HG03064 (cell line): ENCODE data around the gene SLC1A4.

Experiments used
- ATAC-seq: cut with Tn5 transposase; IDR thresholded peaks from one replicate; pipeline ENCODE4 v1.9.1; 2021; ENCODE audit warnings: low read depth; ENCODE audit not compliant: unreplicated experiment

Gene SLC1A4

DNA sequence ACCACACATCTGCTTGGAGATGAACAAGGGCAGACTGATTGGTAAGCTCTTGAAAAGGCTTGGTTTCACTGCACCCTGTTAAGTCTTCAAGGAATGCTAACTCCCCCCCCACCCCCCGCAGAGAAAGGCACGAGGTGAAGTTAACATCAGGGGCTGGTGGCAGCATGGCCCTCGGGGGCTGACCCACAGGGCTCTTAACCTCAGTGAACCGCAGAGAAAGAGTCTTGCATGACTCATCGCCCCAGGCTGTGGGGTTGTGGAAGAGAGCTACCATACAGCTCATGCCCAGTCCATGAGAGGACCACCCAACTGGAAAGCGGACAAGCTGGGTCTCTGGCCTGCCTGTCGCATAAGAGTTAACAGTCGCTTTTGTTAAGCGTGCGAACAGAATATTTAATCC, 56.5 kb downstream of the SLC1A4 start:
- no peak for ATAC-seq

DNA sequence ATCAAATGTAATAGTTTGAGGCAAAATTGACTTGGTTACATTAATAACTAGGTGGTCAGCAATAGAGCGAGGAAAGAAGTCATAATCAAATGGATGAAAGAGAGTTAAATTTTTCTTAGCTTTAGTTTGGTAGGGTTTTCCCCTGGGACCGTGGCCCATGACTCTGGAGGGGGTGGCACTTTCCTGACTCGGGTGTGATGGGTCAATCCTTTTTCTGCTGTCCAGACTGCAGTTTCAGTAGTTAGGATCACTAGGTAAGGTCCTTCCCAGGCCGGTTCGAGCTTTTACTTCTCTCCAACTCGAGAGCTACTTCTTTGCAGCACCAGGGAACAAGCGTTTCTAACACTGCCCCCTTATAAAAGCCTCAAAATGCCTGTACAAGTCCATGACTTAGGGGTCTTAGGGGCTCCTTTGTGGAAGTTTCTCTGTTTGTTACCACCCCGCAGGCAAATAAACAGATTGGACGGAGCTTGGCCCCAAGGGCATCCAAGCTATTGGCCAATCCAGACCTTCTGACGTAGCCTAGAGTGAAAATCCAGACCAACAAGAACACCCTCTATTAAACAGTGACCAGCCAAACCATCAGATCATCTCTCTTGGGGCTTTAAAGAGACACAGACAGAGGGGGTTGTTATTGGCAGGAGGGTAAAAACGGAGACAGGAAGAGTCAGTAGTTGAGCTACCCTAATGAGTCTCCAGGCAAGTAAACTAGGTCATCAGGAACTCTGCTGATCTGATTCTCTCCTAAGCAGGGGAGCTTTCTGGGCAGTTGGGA, 57.6 kb downstream of the SLC1A4 start:
- ATAC-seq = no peak

DNA sequence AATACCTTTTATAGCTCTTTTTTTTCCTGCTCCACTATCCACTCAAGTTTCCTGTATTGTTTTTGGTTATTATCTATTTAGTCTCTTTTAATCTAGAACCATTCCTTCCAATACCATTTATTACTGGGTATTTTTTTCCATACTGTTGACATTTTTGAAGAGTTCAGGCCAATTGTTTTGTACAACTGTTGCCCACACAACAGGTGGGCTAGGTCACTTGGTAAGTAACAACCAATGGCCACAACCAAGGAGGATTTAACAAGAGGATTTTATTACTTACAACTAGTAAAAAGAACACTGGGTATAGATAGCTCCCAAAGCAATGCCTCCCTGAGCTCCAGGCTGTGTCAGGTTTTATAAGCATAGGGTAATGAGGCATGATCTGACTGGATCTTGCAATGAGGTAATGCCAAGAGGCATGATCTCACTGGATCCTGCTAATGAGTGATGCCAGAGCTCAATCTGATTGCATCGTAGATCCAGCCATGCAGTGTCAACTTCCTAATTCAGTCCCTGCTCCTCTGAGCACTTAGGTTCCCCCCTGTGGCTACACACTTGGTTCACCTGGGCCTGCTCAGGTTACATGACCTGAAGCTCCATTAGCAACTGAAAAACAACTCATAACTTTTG, 59.9 kb downstream of the SLC1A4 start:
- ATAC-seq = no peak

DNA sequence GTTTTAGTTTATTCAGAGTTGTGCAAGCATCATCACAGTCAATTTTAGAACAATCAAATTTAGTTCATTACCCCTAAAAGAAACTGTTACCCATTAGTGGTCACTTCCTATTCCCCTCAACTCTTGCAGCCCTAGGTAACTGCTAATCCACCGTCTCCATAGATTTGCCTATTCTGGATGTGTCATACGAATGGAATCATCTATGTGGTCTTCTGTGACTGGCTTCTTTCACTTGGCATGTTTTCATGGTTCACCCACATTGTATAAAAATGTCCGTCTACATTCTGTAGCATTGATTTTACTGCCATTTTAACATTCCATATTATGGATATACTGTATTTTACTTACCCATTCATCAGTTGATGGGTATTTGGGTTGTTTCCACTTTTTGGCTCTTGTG, 61.7 kb downstream of the SLC1A4 start:
- ATAC-seq = no peak

DNA sequence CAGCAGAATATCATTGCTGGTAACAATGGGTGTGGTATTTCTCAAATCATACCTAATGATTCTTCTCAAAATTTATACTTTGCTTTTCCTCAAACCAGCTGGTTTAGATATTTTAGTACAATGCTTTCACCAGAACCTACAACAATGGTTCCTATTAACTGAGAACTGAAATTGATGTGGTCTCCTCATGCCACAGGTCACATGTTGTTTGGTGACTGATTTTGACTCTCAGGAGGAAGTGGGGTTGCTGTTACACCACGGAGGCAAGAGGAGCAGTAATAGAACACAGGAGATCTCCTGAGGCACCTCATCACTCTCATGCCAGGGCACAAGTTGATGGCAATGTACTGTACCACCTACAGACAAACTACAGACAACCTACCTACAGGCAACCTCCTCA, 64.0 kb downstream of the SLC1A4 start:
- ATAC-seq = peak; percentile 40

DNA sequence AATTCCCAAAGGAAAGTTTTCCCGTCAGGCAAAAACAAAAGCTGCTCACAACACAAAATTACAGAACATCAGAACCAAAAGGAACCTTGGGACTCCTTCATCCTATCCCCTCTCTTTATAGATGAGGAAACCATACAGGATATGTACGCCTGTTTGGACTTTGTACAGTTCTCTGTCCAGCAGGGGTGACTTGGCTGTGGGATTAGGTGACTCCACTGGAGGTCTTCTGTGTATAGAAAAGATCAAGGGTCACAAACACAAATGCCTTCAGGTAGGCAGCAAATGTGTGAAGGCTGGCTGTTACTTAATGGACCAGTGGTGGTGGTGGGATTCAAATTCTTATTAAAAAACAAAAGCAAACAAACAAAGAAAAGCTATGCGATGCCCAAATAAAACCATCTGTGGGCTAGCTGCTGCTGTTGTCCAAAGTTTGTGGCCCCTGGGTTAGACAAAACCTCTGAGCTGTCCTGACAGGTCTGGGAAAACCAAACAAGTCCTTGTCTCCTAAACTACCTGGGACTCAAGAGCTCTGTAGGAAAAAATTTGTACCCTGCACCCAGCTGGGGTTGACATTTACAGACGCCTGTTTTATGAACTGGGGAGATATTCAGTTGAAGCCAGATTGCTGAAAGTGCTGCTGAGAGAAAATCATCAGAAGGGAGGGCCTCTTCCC, 65.7 kb downstream of the SLC1A4 start:
- ATAC-seq = no peak

DNA sequence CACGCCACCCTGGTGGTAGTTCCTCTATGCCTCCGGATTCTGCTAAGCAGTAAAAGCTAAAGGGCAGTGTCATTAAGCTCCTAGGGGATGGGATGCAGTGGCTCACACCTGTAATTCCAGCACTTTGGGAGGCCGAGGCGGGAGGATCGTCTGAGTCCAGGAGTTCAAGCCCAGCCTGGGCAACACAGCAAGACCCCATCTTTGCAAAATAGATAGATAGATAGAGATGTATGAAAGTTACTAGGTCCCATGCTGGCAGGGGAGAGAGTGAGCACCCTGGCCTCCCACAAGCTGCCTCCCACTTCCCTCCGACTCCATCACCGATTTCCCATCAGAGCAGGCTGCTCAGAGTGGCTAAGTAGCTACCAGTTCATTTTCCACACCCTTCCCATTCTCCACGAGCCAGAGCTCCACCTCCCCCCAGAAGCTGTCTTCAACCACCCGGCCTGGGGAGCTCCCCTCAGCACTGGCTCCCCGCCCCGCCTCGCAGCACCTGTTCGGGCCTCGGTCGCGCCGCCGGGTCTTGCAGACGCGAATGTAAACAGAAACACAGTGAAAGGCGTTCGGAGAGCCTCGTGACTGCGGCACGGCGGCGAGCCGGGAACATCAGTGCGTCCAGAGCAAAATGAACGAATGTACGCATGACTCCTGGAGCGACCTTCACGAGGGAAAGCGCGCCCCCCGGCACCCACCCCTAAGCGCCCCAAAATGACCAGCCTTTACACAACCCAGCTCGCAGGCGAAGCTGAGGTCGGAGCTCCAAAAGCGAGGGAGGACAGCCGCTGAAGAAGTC, 66.4 kb downstream of the SLC1A4 start:
- peak; percentile 27 for ATAC-seq

DNA sequence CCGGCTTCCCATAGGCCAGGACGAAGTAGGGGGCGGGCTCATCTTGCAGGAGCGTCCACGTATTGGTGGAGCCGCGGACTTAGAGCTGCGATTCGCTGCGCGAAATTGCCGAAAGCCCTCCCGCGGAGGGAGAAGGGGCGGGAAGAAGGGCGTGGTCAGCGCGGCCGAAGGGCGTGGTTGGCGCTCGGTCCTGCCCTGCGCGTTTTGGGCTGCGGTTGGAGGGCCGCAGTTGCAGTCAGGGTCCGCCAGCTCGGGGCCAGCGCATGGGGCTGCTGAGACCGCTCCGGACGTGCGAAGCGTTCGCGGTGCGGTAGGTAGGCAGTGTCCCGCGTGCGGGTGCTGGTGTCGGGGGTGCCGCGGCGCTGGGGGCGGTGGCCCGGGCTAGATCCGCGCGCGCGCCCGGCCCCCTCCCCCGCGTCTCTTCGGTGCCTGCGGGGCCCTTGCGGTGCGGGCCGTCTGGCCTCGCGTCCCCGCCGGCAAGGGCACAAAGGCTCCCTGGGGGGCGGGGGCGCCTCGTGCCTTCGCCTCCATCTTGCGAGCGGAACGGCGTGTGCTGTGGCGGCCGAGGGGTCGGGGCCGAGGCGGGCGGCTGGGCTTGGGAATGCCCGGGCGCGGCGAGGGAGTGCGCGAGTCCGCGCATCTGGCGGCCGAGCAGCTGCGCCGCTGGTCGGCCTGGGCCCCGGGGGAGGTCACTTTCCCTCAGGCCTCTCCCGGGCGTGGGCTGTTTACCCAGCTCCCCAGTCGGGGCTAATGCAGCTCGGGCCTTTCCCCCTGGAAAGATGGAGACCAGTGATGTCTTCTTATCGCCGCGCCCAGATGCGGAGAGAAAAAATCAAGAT, 67.2 kb downstream of the SLC1A4 start, which contains the start of gene CEP68:
Gene CEP68 (plus strand): TSS at position 202 of the 839 bp plus-strand sequence. CDS start 13,029 bp downstream, outside the sequence.
- ATAC-seq = peak; percentile 66

DNA sequence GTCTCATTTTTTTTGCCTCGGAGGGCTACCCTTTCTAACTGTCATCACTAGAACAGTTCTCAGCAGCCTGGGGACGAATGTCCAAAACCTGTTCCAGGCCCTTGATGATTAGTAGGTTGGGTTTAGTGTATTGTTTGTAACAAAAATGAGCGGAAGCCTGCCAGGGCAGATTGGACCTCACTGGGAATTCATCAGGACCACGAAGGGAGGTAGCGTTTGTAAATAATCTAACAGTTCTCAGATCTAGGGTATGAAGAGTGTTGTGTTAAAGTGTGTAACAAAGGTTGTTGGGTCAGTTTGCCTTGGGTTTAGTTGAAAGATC, 67.8 kb downstream of the SLC1A4 start:
- no peak for ATAC-seq

DNA sequence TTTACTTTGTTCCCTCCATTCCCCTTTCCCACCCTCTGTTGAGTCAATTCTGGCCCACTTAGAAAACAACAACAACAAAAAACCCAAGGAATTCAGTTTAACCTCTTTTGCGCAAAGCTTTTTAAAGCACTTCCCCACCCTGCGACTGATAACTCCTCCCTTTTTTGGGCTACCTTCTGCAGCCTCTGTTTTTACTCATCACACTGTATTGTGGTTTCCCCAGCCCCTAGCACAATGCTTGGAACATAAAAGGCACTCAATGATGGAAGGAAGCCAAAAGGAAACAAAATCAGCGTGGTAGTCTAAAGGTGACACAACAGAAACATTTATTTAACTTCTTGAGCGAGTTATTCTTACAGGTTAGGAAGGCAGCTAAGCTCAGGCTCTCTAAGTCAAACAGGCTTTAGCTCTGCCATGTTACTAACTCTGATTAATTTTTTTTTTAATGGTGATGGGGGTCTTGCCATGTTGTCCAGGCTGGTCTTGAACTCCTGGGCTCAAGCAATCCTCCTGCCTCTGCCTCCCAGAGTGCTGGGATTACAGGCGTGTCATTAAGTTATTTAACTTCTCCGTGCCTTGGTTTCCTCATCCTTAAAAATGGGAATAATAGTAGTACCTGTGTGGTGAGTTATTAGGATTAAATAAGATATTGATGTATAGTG, 68.3 kb downstream of the SLC1A4 start:
- peak; percentile 24 for ATAC-seq

DNA sequence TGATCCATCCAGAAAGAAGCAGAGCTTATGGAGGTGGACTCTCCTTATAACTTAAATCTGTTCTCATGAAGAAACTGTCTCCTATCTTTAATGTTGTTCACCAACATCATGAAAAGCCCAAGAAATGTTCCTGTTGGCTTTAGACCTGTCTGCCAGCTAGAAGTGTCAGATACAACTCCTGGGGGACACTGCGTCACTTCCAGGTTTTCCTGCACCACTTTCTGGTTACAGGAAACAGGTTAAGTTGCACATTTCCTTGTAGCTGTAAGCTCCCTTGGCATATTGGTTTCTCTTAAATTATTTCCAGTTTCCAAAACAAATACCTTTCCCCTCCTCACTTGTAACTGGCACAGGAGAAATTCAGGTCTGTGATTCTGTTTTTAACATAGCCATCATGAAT, 69.9 kb downstream of the SLC1A4 start:
- ATAC-seq = no peak

DNA sequence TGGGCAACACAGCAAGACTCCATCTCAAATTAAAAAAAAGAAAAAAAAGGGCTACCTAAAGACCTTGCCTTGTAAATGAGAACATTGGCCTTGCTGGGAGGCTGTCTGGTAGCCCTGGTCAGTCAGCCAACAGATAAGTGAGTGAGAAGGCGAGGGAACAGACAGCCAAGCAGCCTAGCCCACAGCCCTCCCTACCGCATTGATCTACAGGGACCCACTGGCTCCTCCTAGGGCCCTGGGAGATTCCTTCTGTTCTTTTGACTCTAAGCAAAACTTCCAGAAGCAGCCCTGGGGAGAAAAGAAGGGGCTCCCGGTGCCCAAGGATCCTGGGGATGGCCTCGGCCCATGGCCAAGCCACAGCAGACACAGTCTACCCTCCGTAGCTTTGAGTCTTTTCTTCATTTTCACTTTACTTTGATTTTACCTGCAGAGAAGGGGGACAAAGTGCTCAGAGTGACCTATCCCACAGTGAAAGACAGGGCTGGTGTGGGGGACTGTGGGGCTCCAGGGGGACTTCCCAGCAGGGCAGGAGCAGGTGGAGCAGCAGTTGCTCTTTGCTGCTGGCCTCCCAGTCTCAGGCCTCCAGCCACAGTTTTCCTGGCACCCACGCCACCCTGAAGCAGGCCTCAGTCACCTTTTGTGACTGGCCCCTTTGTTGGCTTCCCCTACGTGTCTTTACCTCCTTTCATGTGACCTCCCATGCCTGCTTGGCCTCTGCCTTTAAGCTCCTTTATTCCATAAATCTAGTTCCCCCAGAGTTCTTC, 72.1 kb downstream of the SLC1A4 start:
- no peak for ATAC-seq

DNA sequence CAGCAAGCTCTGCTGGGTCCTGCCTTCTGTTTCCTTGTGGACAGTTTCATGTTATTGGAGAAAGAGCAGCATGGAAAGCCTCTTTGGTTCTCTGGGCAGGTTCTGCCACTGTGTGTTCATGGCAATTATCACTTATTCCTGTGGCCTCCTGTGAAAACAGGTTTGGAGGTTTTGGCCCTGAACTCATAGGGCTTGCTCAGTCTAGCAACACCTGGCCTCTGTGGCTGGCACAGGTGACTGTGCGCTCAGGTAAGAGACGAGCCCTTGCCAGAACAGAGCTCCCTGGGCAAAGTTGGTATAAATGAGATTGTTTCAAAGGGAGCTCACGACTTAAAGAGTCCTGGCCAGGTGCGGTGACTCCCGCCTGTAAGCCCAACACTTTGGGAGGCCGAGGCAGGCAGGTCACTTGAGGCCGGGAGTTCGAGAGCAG, 72.7 kb downstream of the SLC1A4 start:
- ATAC-seq = no peak

DNA sequence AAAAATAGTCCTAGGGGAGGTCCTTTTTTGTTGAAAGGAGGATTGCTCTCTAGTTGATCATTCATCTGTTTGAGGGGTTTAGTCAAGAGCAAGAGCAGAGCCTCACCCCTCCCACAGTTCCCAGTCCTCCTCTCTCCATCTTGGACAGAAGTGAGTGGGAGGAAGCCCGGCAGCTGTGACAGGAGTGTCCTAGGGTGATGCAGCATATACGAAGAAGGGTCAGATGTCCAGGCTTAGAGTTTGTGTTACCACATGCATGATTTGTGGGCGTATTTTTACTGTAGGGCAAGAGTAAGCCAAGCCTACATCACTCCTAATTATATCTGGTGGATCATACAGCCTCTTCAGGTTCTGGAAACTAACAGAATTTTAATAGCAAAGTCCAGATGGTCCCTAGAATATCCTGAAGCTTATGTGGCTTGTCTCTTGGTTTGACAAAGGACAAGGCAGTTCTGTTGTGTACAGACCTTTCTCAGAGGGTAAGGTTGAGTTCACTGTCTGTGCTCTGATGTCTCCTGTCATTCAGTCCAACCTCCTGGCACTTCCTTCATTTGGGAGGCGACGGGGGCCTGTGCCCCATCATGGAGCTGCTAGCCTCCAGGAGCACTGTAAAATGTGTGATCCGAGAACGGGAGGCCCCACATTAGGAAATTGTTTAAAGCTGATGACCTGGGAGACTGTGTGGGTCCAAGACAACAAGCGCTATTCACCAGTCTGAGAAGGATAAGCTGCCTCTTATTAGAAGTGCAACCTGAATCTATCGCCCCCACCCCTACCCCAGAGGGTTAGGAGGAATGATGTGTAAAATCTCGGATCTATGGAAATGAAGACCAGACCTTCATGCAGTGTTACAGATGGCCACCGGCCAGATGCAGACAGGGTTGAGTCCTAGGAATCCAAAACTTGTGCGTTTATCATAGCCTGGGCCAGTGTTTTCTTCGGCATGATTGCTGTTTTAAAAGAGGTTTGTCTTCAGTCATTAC, 73.9 kb downstream of the SLC1A4 start:
- ATAC-seq = no peak

DNA sequence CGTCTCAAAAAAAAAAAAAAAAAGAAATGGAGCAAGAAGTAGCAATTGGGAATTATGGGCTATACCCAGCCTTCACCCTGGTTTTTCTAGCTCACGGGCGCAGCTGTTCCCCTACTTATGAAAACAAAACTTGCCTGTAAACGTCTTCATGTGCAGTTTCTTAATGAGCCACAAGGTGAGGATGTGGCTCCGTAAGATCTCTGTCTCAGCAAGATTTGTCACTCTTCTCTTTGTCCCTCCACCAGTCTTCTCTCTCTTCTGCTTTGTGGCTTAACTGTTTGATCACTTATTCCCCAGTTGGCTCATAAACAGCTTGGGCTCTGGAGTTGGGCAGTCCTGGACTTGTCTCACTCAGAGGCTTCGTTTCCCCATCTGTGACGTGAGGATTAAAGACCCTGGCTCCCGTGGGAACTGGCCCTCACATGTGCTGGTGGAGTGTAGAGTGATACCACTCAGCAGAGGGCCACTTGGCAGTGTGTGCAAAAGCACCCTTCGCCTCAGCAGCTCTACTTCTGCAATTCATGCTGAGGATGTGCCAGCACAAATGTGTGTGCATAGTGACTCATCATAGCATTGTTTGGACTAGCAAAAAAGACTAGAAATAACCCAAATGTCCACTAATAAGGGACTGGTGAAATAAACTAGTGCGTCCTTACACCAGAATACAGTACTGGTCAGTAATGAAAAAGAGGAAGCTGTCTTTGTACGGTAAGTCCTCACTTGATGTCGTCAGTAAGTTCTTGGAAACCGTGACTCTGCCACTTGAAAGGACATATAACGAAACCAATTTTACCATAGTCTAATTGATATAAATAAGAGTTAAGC, 75.7 kb downstream of the SLC1A4 start:
- ATAC-seq = peak; percentile 82

DNA sequence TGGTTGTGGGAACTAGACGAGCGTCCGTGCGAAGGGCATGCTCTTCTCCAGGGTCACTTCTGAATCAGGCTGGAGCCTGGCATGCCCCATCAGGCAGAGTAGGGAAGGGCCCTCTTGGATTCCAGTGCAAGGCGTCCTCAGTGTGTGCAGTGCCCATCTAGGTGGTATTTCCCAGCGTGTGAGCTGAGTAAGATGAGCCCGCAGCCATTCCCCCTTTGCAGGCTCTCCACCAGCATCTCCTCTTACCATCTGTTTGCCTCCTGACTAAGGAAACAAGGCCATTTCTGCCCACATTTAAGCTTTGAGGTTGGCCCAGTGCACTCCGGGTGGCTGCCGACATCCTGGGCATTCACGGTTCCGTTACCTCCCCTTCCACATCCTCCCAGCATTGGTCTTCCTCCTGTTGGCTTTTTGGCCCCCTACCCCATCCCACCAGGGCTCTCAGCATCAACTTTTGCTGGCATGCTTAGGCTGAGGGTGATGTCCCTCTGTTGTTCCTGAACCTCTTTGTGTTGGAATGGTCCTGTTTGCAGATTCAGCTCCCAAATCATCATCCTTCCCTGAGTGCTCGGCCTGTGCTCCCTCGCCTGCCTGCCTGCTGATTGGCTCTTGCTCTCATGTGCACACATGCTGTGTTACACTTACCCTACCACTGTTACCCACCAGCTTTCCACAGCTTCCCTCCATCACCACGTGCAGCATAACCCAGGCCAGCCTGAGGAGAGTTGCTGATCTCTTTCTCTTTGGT, 78.8 kb downstream of the SLC1A4 start:
- ATAC-seq = no peak
